ENCODE results near the gene SLC25A51. TPM values are rescaled to one million over a fixed set of nuclear protein-coding genes. Genes with fewer than 3 reads are reported as not detected.

The SLC25A51 gene
- polyA plus RNA-seq, 1 donor (not counting 4 experiments of a cell fraction or from before 2014, with no cell fraction given) = 22.2 TPM

DNA sequence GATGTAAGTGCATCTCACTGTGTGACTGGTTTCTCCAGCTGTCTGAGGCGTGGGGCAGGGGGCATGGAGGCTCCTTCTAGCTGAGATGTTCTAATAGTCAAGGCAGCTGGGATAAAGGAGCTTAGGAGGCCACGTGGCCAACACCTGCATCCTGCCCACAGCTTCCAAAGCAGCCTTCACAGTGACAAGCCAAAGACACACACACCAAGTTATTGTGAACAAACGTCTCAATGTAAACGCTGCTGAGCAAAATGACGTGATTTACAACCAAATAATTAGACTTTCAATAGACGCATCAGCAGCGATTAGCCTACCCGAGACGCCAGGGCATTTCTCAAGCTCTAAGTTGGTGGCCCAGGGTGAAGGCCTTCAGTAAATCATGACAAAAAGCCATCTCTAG lies 23.2 kb upstream of the SLC25A51 start:
- Histone ChIP-seq H3K9me1 (ENCODE audit: control insufficient read depth, extremely low read depth, insufficient read depth, low read length) (no peaks in the 10 kb centered on the region), H3K9ac (ENCODE audit: control insufficient read depth, extremely low read depth, insufficient read depth, low read length) (no peak overlapping the region), H3K4me1 (ENCODE audit: control insufficient read depth, extremely low read depth, insufficient read depth, low read length) (peaks cover 22% of the 10 kb centered on the region), H3K4me2 (ENCODE audit: control insufficient read depth, extremely low read depth, insufficient read depth, low read depth, low read length) (no peak overlapping the region), H3K79me2 (ENCODE audit: control insufficient read depth, insufficient read depth, low read length) (peaks cover 16% of the 10 kb centered on the region), H4K20me1 (ENCODE audit: control insufficient read depth, extremely low read depth, insufficient read depth, low read length) (no peaks in the 10 kb centered on the region), H3K9me3 (ENCODE audit: control insufficient read depth, low read depth, low read length) (no peaks in the 10 kb centered on the region), H3K27me3 (ENCODE audit: control insufficient read depth, extremely low read depth, insufficient read depth, low read length) (no peaks in the 10 kb centered on the region), H3K36me3 (ENCODE audit: control insufficient read depth in 2 of 2, extremely low read depth in 1 of 2, insufficient read depth in 2 of 2, low read length in 2 of 2) (peaks cover 10 to 11% of the 10 kb centered on the region in 2 experiments), H2AFZ (ENCODE audit: control insufficient read depth, low read length) (no peak overlapping the region), H3K27ac (ENCODE audit: control insufficient read depth, insufficient read depth, low read length) (no peak overlapping the region), H3K4me3 (ENCODE audit: control insufficient read depth in 2 of 3, extremely low read depth in 1 of 3, insufficient read depth in 2 of 3, low read depth in 1 of 3, low read length in 3 of 3) (no peak overlapping the region)
- TF ChIP-seq, protein P1, sequence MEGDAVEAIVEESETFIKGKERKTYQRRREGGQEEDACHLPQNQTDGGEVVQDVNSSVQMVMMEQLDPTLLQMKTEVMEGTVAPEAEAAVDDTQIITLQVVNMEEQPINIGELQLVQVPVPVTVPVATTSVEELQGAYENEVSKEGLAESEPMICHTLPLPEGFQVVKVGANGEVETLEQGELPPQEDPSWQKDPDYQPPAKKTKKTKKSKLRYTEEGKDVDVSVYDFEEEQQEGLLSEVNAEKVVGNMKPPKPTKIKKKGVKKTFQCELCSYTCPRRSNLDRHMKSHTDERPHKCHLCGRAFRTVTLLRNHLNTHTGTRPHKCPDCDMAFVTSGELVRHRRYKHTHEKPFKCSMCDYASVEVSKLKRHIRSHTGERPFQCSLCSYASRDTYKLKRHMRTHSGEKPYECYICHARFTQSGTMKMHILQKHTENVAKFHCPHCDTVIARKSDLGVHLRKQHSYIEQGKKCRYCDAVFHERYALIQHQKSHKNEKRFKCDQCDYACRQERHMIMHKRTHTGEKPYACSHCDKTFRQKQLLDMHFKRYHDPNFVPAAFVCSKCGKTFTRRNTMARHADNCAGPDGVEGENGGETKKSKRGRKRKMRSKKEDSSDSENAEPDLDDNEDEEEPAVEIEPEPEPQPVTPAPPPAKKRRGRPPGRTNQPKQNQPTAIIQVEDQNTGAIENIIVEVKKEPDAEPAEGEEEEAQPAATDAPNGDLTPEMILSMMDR (optimal IDR thresholded peaks at IDR 0.05 in 1 of 3, IDR thresholded peaks at IDR 0.05 in 1 of 3, conservative IDR thresholded peaks at IDR 0.05 in 1 of 3; ENCODE audit: extremely low read depth in 1 of 3, insufficient read depth in 2 of 3, low read length in 3 of 3) = no peak
- dilution Hi-C loops (cut with MboI; ENCODE audit: extremely low pct_ligation_motif_present, low sequenced_read_pairs) = no loop called here
- FAIRE-seq (no peak), DNase-seq (ENCODE audit: low read depth, low spot score) (no peak)

DNA sequence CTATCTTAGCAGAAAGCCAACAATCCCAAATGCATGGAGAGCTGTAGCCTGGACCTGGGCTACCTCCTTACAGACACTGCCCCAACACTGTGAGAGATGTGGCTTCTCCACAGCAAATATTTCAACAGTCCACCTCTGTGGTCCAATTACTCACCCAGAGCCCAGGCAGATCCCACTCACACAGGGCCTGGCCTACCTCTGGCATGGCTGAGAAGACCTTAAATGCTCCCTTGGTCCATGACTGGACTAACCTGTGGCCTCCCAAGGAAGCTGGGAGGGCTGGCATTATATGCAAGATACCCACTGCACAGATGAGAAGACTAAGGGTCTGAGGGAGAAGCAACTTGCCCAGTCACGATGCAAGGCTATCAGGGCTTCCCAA lies 22.8 kb upstream of the SLC25A51 start:
- Histone ChIP-seq H3K9ac (ENCODE audit: control insufficient read depth, extremely low read depth, insufficient read depth, low read length) (no peak overlapping the region), H4K20me1 (ENCODE audit: control insufficient read depth, extremely low read depth, insufficient read depth, low read length) (no peaks in the 10 kb centered on the region), H3K4me3 (ENCODE audit: control insufficient read depth in 2 of 3, extremely low read depth in 1 of 3, insufficient read depth in 2 of 3, low read depth in 1 of 3, low read length in 3 of 3) (no peak overlapping the region), H3K79me2 (ENCODE audit: control insufficient read depth, insufficient read depth, low read length) (peaks cover 16% of the 10 kb centered on the region), H3K4me2 (ENCODE audit: control insufficient read depth, extremely low read depth, insufficient read depth, low read depth, low read length) (no peak overlapping the region), H3K27me3 (ENCODE audit: control insufficient read depth, extremely low read depth, insufficient read depth, low read length) (no peaks in the 10 kb centered on the region), H3K27ac (ENCODE audit: control insufficient read depth, insufficient read depth, low read length) (no peak overlapping the region), H3K9me1 (ENCODE audit: control insufficient read depth, extremely low read depth, insufficient read depth, low read length) (no peaks in the 10 kb centered on the region), H2AFZ (ENCODE audit: control insufficient read depth, low read length) (no peak overlapping the region), H3K36me3 (ENCODE audit: control insufficient read depth in 2 of 2, extremely low read depth in 1 of 2, insufficient read depth in 2 of 2, low read length in 2 of 2) (peaks cover 10 to 11% of the 10 kb centered on the region in 2 experiments), H3K9me3 (ENCODE audit: control insufficient read depth, low read depth, low read length) (no peaks in the 10 kb centered on the region), H3K4me1 (ENCODE audit: control insufficient read depth, extremely low read depth, insufficient read depth, low read length) (peaks cover 26% of the 10 kb centered on the region)
- dilution Hi-C loops (cut with MboI; ENCODE audit: extremely low pct_ligation_motif_present, low sequenced_read_pairs) = no loop called here
- no peak for TF ChIP-seq EZH2 (IDR thresholded peaks at IDR 0.05; ENCODE audit: low read length)
- TF ChIP-seq, protein P1 (optimal IDR thresholded peaks at IDR 0.05 in 1 of 3, IDR thresholded peaks at IDR 0.05 in 1 of 3, conservative IDR thresholded peaks at IDR 0.05 in 1 of 3; ENCODE audit: extremely low read depth in 1 of 3, insufficient read depth in 2 of 3, low read length in 3 of 3) = no peak
- FAIRE-seq (no peak), DNase-seq (ENCODE audit: low read depth, low spot score) (no peak)

Measured in keratinocyte (primary cell).